ENCODE measurements around the gene RNH1.

The RNH1 gene

GRCh38 chr11:457111-457760, 49.8 kb downstream of the RNH1 start:
- TF ChIP-seq, protein P1, sequence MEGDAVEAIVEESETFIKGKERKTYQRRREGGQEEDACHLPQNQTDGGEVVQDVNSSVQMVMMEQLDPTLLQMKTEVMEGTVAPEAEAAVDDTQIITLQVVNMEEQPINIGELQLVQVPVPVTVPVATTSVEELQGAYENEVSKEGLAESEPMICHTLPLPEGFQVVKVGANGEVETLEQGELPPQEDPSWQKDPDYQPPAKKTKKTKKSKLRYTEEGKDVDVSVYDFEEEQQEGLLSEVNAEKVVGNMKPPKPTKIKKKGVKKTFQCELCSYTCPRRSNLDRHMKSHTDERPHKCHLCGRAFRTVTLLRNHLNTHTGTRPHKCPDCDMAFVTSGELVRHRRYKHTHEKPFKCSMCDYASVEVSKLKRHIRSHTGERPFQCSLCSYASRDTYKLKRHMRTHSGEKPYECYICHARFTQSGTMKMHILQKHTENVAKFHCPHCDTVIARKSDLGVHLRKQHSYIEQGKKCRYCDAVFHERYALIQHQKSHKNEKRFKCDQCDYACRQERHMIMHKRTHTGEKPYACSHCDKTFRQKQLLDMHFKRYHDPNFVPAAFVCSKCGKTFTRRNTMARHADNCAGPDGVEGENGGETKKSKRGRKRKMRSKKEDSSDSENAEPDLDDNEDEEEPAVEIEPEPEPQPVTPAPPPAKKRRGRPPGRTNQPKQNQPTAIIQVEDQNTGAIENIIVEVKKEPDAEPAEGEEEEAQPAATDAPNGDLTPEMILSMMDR (IDR thresholded peaks at IDR 0.05; ENCODE audit: low read depth, low read length), result no peak
- Histone ChIP-seq H3K9me3 (no peaks in the 10 kb centered on the region), H3K4me1 (no peaks in the 10 kb centered on the region), H3K27me3 (no peaks in the 10 kb centered on the region), H3K36me3 (peaks cover 22% of the 10 kb centered on the region), H3K4me3 (ENCODE audit: low read depth, low read length) (no peak overlapping the region)
- DNase-seq, result no peak

DNA sequence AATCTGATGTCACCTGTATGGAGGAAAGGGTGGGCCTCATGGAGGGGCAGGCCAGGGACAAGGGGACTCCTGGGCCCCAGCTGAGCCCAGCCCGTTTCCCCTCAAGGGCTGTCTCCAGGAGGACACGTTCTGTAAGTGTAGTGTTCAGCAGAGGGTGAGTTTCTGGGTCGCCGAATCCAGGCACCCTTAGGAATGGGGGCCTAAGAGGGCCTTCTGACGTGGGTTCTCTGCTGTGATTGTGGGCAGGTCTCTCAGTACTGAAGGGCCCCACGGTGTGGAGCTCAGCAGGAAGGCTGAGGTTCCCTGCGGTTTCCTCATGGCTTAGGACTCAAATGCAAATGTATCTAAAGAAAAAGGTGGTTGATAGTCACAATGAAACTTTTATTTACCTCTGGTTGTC, 50.5 kb downstream of the RNH1 start:
- H3K36me3 ChIP-seq, result peaks cover 22% of the 10 kb centered on the region
- no peak overlapping the region for H3K4me3 ChIP-seq (ENCODE audit: low read depth, low read length)

DNA sequence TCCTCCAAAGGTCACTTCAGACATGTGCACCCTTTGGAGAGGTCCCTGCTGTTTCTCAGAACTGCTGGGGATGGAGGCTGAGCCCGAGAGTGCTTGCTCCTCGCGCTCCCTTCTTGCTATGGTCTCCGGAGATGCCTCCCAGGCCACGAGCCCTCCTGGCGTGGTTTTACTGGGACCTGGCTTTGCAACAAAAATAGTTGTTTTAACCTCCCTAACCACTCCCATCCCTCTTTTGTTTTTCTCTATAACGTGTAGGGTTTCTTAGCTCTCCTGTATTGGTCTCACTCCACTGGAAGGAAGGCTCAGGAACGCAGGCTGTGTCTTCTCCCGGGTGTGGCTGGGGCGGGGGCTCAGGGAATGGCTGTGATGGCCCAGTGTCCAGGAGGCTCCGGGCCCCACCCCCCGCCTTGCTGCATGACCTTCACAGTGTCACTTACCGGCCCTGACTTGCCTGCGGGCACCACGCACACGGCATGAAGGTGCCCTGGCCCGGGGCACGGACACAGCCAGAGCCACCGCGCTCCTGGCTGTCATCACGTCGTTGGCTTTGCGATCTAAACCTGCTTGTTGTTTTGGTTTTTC, 51.4 kb downstream of the RNH1 start:
- Histone ChIP-seq H3K36me3 (peaks cover 21% of the 10 kb centered on the region), H3K27me3 (no peaks in the 10 kb centered on the region), H3K9me3 (no peaks in the 10 kb centered on the region), H3K4me3 (ENCODE audit: low read depth, low read length) (no peak overlapping the region), H3K4me1 (no peaks in the 10 kb centered on the region)
- DNase-seq, result no peak
- TF ChIP-seq, protein P1 (IDR thresholded peaks at IDR 0.05; ENCODE audit: low read depth, low read length), result no peak

More for the DNA sequence above, 50.5 kb downstream of the RNH1 start:
- no peaks in the 10 kb centered on the region for H3K4me1 ChIP-seq
- no peaks in the 10 kb centered on the region for H3K27me3 ChIP-seq
- DNase-seq, result no peak
- H3K9me3 ChIP-seq, result no peaks in the 10 kb centered on the region
- TF ChIP-seq, protein P1 (IDR thresholded peaks at IDR 0.05; ENCODE audit: low read depth, low read length), result no peak

- Histone ChIP-seq H3K27me3 (no peaks in the 10 kb centered on the region), H3K36me3 (peaks cover 18% of the 10 kb centered on the region), H3K4me1 (no peaks in the 10 kb centered on the region), H3K4me3 (ENCODE audit: low read depth, low read length) (no peak overlapping the region), H3K9me3 (no peaks in the 10 kb centered on the region)
- no peak for DNase-seq
- TF ChIP-seq, protein P1 (IDR thresholded peaks at IDR 0.05; ENCODE audit: low read depth, low read length), result no peak
Observed at GRCh38 chr11:454801-455565, 52.1 kb downstream of the RNH1 start.

GRCh38 chr11:454043-454442, 53.0 kb downstream of the RNH1 start:
- H3K9me3 ChIP-seq, result no peaks in the 10 kb centered on the region
- H3K27me3 ChIP-seq, result no peaks in the 10 kb centered on the region
- H3K4me1 ChIP-seq, result no peaks in the 10 kb centered on the region
- TF ChIP-seq, protein P1 (IDR thresholded peaks at IDR 0.05; ENCODE audit: low read depth, low read length), result no peak
- H3K4me3 ChIP-seq (ENCODE audit: low read depth, low read length), result no peak overlapping the region
- no peak for DNase-seq
- H3K36me3 ChIP-seq, result peaks cover 18% of the 10 kb centered on the region

GRCh38 chr11:453564-453963, 53.5 kb downstream of the RNH1 start:
- TF ChIP-seq, protein P1 (IDR thresholded peaks at IDR 0.05; ENCODE audit: low read depth, low read length), result no peak
- H3K4me3 ChIP-seq (ENCODE audit: low read depth, low read length), result no peak overlapping the region
- no peaks in the 10 kb centered on the region for H3K27me3 ChIP-seq
- H3K4me1 ChIP-seq, result no peaks in the 10 kb centered on the region
- peaks cover 18% of the 10 kb centered on the region for H3K36me3 ChIP-seq
- no peak for DNase-seq
- no peaks in the 10 kb centered on the region for H3K9me3 ChIP-seq
